HG03342 (cell line): ENCODE data around the gene BACH1.

Experiments used
- ATAC-seq: cut with Tn5 transposase; IDR thresholded peaks from one replicate; pipeline ENCODE4 v1.9.1; 2021; ENCODE audit warnings: mild to moderate bottlenecking, moderate library complexity; ENCODE audit not compliant: unreplicated experiment

The BACH1 gene

DNA sequence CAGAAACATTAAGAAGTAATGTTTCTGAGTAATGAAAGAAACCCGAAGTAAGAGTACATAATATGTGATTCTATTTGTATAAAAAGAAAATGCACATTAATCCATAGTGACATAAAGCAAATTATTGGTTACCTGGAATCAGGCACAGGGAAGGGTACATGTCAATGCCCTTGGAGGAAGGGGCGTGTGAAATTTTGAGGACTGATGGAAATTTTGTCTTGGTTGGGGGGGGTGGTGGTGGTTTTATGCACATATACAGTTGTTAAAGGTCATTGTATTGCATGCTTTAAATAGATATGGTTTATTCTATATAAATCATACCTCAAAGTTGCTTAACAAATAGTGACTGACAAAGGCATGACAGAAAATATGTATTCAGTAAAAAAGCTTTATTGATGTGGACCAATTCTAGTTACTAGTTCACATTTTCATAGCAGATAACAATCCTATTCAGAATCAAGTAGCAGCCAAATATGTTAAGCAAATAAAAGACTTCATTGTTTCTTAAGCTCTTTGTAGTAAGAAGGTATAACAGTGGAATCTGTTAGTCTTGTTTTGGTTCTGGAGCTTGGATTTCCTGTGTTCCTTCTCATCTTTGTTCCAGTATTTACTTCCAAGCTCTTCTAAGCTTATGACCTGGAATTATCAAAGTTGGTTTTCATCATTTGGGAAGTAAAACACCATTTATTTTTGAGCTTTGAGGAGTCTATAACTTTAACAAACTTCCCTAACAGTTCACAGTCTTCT lies 15.1 kb downstream of the BACH1 start:
- ATAC-seq, result no peak

DNA sequence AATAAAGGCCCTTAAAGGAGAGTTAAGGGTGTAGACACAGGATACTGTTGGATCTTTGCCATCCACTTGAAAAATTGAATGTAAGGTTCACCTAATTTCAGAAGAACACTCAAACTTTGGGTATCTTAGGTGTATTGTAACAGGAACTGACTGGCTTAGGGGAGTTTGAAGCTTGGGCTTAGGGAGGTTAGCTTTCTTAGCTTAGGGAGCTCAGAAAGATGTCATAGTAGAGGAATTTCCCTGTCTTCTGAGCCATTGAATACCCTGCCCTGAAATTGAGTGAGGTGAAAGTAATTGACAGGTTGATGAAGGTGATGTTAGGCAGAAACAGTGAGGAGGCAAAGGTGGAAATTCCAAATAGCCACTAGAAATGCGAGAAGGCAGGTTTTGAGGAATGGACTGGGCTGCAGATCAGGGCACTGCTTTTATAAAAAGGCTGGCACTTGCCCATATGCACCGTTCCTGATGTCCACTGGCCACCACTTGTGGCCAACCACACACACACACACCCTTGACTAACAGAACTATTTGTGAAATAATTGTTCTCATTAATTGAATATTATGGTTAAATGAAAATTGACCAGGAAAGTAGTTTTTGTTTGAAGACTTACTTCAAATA lies 16.5 kb downstream of the BACH1 start:
- ATAC-seq, result no peak

DNA sequence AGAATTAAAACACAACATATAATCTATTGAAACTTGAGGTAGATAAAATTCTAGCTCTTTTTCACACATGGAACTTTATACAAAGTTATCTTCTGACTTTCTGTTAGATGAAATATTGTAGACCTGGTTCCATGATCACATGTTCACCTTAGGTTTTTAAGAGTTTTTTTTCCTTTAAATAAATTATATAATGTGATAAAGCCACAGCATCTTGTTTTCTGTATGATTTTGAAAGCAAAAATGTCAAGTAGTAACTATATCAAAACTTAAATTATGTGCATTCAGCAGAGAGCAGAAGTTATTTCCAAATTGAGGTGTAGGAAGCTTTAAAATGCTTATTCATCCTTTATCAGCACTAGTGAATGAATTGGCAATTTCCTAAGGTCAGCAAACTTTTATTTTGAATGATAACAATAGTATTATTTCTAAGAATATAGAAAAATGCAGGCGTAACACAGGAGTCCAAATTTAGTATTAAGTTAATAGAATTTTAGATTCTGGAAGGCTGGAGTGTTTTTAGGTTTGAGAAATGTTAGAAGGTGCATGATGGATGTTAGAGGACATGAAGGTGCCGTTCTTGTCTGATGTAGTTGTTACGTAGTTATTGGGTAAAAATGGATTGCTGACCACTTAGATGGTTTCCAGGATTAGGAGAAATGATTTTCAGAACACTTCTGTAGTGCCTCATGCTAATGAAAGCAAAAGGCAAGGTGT lies 17.5 kb downstream of the BACH1 start:
- ATAC-seq, result no peak

DNA sequence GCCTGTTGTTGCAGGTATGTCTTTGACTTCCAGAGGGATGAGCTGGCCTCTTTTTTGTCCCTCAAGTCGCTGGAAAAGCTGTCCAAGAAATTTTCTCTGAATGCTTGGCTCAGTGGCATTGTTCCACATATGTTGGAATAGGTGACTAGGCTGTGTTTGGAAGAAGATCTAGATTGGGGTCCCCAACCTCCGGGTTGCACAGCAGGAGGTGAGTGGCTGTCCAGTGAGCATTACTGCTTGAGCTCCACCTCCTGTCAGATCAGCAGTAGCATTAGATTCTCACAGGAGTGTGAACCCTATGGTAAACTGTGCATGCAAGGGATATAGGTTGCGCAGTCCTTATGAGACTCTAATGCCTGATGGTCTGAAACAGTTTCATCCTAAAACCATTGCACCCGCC lies 18.1 kb downstream of the BACH1 start:
- no peak for ATAC-seq

DNA sequence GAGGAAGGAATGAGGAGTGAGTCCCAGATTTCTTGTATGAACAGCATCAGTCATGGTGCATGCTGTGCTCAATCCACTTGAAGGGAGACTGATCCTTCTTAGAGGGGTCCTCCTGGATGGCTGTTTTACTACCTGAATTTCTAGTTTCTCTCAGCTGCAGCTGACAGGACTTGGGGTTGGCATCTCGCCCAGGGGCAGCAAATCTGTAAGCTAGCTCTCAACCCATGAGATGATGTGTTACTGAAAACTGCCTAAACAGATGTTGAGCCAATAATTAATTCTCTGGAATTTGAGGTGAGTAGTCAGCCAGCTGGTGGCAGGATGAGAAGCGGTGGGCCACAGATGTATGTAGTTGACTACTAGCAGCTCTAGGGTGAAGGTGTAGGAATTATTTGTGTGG lies 19.6 kb downstream of the BACH1 start:
- no peak for ATAC-seq

DNA sequence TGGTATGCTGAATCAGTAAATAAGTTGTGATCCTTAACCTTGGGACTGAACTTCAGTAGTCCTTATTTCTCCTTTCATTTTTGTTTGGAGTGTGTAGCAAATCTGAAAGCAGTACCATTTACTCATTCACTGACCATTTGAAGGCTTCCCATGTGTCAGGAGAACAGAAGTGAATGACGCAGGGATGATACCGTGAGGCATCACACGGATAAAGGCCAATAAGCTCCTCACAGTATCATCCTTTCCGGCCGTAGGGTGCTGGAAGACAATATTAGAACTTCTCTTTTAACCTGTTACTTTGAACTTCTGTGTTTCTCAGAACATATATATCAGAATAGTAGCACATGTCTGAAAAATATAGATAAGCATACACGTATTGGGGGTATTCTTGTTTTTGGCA lies 21.3 kb downstream of the BACH1 start:
- no peak for ATAC-seq

DNA sequence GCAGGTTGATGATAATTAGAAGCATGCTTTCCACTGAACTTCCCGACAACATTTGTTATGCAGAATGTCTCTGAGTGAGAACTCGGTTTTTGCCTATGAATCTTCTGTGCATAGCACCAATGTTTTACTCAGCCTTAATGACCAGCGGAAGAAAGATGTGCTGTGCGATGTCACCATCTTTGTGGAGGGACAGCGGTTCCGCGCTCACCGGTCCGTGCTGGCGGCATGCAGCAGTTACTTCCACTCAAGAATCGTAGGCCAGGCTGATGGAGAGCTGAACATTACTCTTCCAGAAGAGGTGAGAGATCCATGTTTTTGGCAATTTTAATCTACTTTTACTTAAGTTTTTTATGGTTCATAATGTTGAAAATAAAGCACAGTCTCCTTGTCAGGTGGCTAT lies 22.5 kb downstream of the BACH1 start:
- ATAC-seq, result no peak

DNA sequence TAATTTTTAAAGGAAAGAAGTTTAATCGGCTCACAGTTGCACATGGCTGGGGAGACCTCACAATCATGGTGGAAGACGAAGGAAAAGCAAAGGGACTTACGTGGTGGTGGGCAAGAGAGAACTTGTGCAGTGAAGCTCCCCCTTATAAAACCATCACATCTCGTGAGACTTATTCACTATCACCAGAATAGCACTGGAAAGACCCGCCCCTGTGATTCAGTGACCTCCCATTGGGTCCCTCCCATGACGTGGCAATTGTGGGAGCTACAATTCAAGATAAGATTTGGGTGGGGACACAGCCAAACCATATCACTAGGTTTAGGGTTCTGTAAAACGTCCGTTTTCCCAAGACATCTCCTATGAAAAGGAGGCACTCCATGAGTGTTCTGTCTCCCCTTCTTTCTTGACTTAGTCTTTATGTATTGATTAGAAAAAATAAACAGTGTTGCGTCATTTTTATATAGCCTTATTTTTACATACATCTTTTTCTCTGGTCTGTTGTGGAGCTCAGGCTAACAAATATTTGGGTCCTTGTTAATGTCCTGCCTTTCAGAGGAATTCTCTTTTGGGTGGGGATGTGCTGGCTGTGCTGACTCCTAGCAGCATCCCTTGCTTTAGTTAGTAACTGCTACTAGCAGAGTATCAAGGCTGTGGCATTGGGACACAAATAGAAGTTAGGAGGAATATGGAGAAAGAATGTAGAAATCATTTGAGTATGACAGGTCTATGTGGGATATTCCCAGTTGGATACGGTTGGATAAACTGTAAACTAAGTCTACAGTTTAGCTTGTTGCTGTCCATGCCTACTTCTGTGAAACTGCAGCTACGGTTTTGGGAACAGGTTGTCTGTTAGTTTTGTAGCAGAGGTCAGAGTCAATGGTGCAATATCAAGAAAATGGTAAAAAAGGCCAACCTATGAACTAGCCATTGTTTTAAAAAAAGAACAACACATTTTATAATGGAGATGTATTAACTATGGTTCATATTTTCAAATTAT lies 23.5 kb downstream of the BACH1 start:
- ATAC-seq, result no peak

DNA sequence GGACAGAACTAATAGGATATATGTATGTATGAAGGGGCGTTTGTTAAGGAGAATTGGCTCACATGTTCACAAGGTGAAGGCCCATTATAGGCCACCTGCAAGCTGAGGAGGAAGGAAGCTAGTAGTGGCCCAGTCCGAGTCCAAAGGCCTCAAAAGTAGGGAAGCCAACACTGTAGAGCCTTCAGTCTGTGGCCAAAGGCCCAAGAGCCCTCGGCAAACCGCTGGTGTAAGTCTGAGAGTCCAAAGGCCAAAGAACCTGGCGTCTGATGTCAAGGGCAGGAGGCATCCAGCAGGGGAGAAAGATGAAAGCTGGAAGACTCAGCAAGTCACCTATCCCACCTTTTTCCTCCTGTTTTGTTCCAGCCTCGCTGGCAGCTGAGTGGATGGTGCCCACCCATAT lies 24.5 kb downstream of the BACH1 start:
- ATAC-seq, result no peak

DNA sequence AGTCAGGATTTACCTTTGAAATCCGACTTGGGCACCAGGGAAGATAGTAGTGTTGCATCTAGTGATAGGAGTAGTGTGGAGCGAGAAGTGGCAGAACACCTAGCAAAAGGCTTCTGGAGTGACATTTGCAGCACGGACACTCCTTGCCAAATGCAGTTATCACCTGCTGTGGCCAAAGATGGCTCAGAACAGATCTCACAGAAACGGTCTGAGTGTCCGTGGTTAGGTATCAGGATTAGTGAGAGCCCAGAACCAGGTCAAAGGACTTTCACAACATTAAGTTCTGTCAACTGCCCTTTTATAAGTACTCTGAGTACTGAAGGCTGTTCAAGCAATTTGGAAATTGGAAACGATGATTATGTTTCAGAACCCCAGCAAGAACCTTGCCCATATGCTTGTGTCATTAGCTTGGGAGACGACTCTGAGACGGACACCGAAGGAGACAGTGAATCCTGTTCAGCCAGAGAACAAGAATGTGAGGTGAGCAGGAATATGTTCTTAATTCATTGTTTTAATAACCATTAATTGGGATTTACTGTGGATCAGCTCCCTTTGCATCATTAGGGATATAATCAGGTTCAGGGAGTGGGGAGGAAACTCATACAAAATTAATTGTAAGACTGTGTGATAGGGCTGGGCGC lies 28.3 kb downstream of the BACH1 start:
- ATAC-seq, result no peak

DNA sequence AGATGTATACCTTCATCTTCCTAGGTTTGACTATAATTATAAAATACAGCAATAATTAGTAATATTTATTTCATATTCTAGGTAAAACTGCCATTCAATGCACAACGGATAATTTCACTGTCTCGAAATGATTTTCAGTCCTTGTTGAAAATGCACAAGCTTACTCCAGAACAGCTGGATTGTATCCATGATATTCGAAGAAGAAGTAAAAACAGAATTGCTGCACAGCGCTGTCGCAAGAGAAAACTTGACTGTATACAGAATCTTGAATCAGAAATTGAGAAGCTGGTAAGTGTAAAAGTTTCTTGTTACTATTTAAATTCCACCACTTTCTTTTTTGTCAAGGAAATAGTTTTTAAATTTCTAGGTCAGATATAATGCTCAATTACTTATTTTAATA lies 30.7 kb downstream of the BACH1 start:
- ATAC-seq, result no peak

DNA sequence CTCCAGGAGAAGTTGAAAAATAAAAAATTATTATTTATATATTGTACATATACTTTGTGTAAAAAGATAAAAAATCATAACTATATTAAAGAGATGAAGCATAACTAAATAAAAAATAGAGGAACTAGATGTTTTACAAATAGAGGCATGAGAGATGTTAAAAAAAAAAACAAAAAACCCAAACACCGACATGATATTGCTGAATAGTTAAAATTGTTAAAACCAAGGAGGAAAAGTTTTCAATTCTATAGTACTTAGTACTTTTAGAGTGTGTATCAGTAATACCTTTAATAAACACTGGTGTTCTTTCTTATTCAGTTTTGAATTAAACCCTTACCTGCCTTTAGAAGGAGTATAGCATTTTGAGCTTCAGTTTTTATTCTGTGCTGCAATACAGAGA lies 32.1 kb downstream of the BACH1 start:
- ATAC-seq, result no peak

DNA sequence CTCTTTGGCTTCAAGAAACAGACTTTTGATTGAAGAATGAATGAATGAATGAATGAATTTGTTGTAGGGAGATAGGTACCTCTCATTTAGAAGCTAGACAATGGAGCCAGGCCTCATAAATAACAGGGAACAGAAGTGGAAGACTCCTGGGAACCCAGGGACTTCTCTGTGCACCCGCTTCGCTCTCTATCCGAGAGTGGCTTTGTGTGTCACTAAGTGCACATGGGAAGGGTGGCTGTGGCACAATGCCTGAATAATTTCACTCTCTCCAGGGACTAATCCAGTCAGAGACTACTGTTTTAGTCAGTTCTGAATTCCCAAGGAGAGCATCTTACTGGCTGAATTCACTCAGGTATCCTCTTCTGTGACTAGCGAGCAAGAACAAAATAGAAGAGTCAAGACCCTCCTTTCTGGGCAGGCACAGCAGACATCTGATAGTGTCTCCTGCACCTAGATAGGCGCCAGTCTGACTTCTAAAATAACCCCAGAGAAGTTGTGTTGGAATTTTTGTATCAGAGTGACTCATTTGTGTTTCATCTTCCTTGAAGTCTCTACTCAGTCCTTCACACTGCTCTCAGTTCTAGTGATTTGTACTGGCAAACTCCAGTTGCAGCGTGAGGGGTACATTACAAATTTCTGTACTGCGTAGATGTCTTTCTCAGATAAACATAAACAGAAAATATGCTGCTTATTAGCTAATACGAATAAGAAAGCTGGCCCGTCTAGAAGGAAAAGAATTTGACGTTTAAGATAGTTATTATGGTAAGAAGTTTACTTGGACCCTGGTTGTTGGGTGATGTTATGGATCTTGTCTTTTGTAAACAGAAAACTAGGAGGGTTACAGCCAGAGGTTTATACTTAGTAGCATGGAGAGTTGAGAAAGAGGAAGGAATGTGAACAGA lies 34.0 kb downstream of the BACH1 start:
- ATAC-seq, result no peak

DNA sequence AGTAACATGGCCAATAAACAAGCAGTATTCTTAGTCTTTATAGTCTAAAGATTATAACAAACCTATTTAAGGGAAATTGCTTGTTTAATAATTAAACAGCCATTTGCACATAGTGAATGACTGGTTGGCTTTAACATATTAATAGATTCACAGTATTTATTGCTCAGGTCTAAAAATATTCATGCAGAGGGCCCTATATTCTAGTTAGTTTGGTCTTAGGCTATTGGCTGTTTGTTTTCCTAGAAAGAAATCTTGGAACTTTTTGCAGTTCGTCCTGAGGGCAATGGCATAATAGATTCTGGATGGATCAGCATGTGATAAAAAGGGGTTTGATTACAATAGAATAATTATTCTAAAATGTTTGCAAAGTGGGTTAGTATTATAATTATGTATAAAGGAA lies 34.7 kb downstream of the BACH1 start:
- no peak for ATAC-seq

DNA sequence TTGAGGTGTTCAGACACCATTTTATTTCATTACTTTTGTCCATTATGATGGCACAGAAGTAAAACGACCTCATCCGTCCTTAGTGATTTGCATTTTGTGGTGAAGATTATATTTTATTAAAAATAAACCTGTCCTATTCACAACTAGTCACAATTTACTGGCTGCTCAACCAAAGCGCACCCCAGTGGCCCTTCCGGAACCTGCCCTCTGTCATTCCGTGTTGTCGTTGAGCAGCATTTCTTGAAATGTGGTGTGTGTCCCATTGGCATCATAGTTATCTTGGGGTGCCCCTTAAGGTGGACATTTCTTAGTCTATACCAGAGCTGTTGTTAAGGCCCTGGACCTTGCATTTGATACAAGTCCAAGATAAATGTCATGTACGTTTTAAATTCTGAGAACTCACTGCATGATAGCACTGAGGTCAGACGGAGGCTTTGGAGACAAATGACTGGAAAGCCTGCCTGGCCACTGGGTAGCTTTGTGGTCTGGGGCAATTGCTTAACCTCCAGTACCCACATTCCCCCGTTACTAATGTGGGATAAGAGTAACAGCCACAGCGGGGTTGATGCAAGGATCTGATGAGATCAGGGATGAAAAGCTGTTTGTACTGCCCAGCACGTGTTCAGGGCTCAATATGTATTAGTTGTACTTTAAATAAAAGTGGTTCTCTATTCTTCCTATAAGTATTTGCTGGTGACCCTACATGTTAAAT lies 36.2 kb downstream of the BACH1 start:
- ATAC-seq, result no peak

DNA sequence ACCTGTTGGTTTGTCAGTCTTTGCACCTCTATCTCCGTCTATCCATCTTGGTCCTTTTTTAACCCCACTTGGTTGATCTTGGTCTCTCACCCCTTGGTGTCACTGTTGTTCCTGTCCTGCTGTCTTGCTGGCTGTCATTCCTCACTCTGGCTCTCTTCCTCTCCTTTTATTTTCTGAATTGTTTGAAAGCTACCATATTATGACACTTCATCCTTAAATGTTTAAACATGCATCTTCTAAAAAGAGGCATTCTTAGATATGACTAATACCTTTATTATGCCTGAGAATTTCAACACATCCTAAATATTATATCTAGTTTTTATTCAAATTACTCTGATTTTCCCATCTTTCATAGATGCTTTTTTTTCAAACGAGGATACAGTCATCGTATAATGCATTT lies 37.0 kb downstream of the BACH1 start:
- no peak for ATAC-seq

DNA sequence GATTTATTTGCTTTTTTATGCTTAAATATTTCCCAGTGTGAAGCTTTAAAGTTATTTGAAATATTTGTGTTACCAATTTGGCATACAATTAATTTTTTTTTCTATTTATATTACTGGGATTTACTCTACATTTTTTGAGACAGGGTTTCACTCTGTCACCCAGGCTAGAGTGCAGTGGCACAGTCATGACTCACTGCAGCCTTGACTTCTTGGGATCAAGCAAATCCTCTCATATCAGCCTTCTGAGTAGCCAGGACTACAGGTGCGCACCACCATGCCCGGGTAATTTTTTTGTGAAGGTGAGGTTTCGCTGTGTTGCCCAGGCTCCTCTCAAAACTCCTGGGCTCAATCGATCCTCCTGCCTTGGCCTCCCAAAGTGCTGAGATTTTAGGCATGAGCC lies 39.5 kb downstream of the BACH1 start:
- no peak for ATAC-seq

DNA sequence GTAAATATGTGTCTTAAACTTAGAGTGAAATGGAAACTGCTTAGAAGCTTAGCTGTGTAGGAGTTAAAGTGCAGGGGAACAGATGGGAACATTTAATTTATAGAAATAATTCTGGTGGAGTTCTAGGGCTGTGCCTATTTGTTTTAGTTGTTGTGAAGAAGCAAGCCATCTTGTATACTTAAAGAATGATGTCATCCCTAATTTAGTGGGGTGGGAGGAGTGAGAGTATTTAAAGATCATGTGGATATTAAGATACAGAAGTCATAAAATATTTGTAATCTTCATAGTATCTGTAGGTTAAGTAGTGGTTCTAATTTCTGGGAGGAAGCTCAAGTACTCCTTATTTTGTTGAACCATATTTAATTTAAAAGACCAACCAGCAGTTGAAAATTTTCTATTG lies 41.5 kb downstream of the BACH1 start:
- no peak for ATAC-seq

DNA sequence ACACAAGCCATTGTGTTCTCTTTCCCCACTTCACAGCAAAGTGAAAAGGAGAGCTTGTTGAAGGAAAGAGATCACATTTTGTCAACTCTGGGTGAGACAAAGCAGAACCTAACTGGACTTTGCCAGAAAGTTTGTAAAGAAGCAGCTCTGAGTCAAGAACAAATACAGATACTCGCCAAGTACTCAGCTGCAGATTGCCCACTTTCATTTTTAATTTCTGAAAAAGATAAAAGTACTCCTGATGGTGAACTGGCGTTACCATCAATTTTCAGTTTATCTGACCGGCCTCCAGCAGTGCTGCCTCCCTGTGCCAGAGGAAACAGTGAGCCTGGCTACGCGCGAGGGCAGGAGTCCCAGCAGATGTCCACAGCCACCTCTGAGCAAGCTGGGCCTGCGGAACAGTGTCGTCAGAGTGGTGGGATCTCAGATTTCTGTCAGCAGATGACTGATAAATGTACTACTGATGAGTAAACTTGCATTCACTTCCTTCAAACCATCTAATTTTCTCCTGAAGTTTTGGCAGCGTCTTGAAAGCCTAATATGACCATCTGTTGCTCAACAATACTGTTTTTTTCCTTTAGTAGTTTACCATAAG lies 43.7 kb downstream of the BACH1 start:
- no peak for ATAC-seq
